Thyroid gland (tissue), 4 donors: Measurements from ENCODE around the gene DELE1. TPM values are rescaled to one million over a fixed set of nuclear protein-coding genes. Genes with fewer than 3 reads are reported as not detected.

Experiments used
- DNase-seq, 2 donors: peaks; one replicate each; pipeline ENCODE4 v3.0.0-alpha.2; 2019
- H3K27ac ChIP-seq, 3 donors: fragments of 200-600 bp; sonication (generic); 1 replicate in 2 of 3; 2 replicates in 1 of 3; pipeline ENCODE4 v1.5.1; 2016 to 2019; ENCODE audit warnings: mild to moderate bottlenecking in 1 of 3, moderate library complexity in 1 of 3
- H3K27me3 ChIP-seq: fragments of 200-600 bp; sonication (generic); one replicate; pipeline ENCODE4 v1.5.1; 2019
- H3K36me3 ChIP-seq, 2 donors: fragments of 200-600 bp; sonication (generic); one replicate each; pipeline ENCODE4 v1.5.1; 2016 to 2019
- H3K4me1 ChIP-seq, 2 donors: fragments of 200-600 bp; sonication (generic); one replicate each; pipeline ENCODE4 v1.5.1; 2017 to 2019
- H3K4me3 ChIP-seq, 3 donors: fragments of 200-600 bp; sonication (generic); replicated peaks in 1 of 3; 1 replicate in 2 of 3; 2 replicates in 1 of 3; pipeline ENCODE4 v1.5.1; 2016; ENCODE audit warnings: mild to moderate bottlenecking in 1 of 3
- H3K9me3 ChIP-seq: fragments of 200-600 bp; sonication (generic); one replicate; pipeline ENCODE4 v1.5.1; 2017
- CTCF ChIP-seq, 6 experiments: fragments of 200-600 bp in 3 of 6; fragments of 450-650 bp in 3 of 6; sonication (generic) in 3 of 6; IDR thresholded peaks; one replicate each; pipeline ENCODE4 v1.5.1; 2016 to 2019; ENCODE audit warnings: antibody characterized with exemption in 6 of 6, mild to moderate bottlenecking in 2 of 6, inconsistent platforms in 1 of 6, moderate library complexity in 1 of 6
- POLR2A ChIP-seq, 2 donors: fragments of 450-650 bp; IDR thresholded peaks; one replicate each; pipeline ENCODE4 v1.6.1; 2017; ENCODE audit warnings: antibody characterized with exemption in 2 of 2, mild to moderate bottlenecking in 2 of 2, moderate library complexity in 1 of 2
- WGBS, 2 donors: methylation state at CpG; one replicate each; pipeline ENCODE4 v1.1.5; 2017; 5-methylcytosine and 5-hydroxymethylcytosine counted together
- intact Hi-C: fragments of 100-400 bp; cut with DNase I; formaldehyde crosslinking; loops from one replicate; pipeline ENCODE4 v1.15.1; 2023
- total RNA-seq, 4 donors: library from RNA; depleted of rRNA; stranded (reverse); fragments of >200 nt; gene quantifications; one replicate each; pipeline ENCODE4 v1.2.3, GENCODE V29; 2016

DELE1 gene
- total RNA-seq, 4 donors from 2014 or later: 68.5 to 130 (median 85.1) TPM

GRCh38 chr5:141957367-141957996 is 33.8 kb downstream of the DELE1 start:
- intact Hi-C loops: loop anchor here (10.0 kb wide), 1 partner anchor 73 kb away; no protein-coding TSS in a partner anchor
- Histone ChIP-seq H3K27me3 (no peaks in the 10 kb centered on the region), H3K4me1 (no peaks in the 10 kb centered on the region), H3K9me3 (no peaks in the 10 kb centered on the region), H3K36me3 (no peaks in the 10 kb centered on the region), H3K27ac (peak overlapping the region in 2 of 3 donors; percentile 31 to 36), H3K4me3 (no peak overlapping the region)
- no peak for DNase-seq
- WGBS, 2 donors: 62 to 63% methylated on average over 10 to 11 of the region's 16 CpGs
- TF ChIP-seq POLR2A (IDR thresholded peaks at IDR 0.05) (no peak), CTCF (IDR thresholded peaks at IDR 0.05) (no peak)

GRCh38 chr5:141958113-141958512 is 34.4 kb downstream of the DELE1 start, which contains the start of gene PCDH12:
TSS of gene PCDH12 (minus strand) at chr5:141958202. CDS start at chr5:141957851, 351 bp downstream.
- Histone ChIP-seq H3K4me1 (no peaks in the 10 kb centered on the region), H3K9me3 (no peaks in the 10 kb centered on the region), H3K27ac (peak within 1 kb of the TSS in 2 of 3 donors; percentile 31 to 36), H3K36me3 (no peaks in the 10 kb centered on the region), H3K4me3 (no peak within 1 kb of the TSS), H3K27me3 (no peaks in the 10 kb centered on the region)
- DNase-seq: peak; percentile 17 to 26
- TF ChIP-seq POLR2A (IDR thresholded peaks at IDR 0.05) (no peak), CTCF (IDR thresholded peaks at IDR 0.05) (no peak)
- intact Hi-C loops: loop anchor here (10.0 kb wide), 1 partner anchor 73 kb away; no protein-coding TSS in a partner anchor
- 15 to 19% methylated on average over 7 of the region's 7 CpGs for WGBS, 2 donors

- TF ChIP-seq CTCF (IDR thresholded peaks at IDR 0.05): no peak
- no peak for TF ChIP-seq POLR2A (IDR thresholded peaks at IDR 0.05)
- Histone ChIP-seq H3K27me3 (no peaks in the 10 kb centered on the region), H3K4me1 (no peaks in the 10 kb centered on the region), H3K4me3 (no peak overlapping the region), H3K36me3 (no peaks in the 10 kb centered on the region), H3K9me3 (no peaks in the 10 kb centered on the region), H3K27ac (peak overlapping the region in 2 of 3 donors; percentile 21 to 31)
- intact Hi-C loops: loop anchor here (10.0 kb wide), 1 partner anchor 74 kb away; no protein-coding TSS in a partner anchor
- 67 to 76% methylated on average over 8 of the region's 8 CpGs for WGBS, 2 donors
- no peak for DNase-seq
Measured at GRCh38 chr5:141958546-141959172, 35.0 kb downstream of the DELE1 start.

DNA sequence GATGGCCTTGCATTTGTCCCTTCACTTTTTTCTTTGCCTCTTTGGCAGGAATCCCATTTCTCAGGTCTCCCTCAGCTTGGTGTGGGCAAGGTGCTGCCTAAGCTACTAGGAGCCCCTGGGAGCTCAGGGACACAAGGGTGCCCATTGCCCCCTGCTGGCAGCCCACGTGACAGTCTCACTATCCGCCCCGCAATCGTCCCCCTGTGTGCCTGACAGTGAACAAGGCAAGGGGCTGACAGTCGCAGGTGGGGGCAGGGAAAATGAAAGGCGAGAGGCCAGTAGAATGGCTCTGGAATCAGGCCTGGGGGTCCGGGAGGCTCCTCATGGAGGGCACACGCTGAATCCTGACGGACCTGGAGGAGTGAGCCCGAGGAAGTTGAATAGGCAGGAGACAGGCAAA is 36.3 kb downstream of the DELE1 start:
- 52 to 58% methylated on average over 10 of the region's 10 CpGs for WGBS, 2 donors
- Histone ChIP-seq H3K36me3 (no peaks in the 10 kb centered on the region), H3K9me3 (no peaks in the 10 kb centered on the region), H3K27me3 (no peaks in the 10 kb centered on the region), H3K4me3 (no peak overlapping the region), H3K4me1 (no peaks in the 10 kb centered on the region), H3K27ac (no peak overlapping the region)
- peak in 1 of 6 experiments; percentile 7 for TF ChIP-seq CTCF (IDR thresholded peaks at IDR 0.05)
- no peak for TF ChIP-seq POLR2A (IDR thresholded peaks at IDR 0.05)
- DNase-seq: no peak
- intact Hi-C loops: loop anchor here (2.0 kb wide), 1 partner anchor 267 kb away; no protein-coding TSS in a partner anchor
